ENCODE results near the gene C20orf204. TPM values are rescaled to one million over a fixed set of nuclear protein-coding genes. Genes with fewer than 3 reads are reported as not detected.

Gene C20orf204
- total RNA-seq, 1 donor from 2014 or later = 2.2 TPM

Other genes with a start within 250 kb of the C20orf204 start
- gene ZBTB46, start 204.9 kb upstream of the C20orf204 start, total RNA-seq = 0.46 and 0.49 TPM in 2 replicates
- not detected in 2 replicates for gene ABHD16B, start 174.7 kb upstream of the C20orf204 start, total RNA-seq
- gene TPD52L2, start 170.9 kb upstream of the C20orf204 start, total RNA-seq = 36.7 and 38.8 TPM in 2 replicates
- gene DNAJC5, start 141.1 kb upstream of the C20orf204 start, total RNA-seq = 27.5 and 28.6 TPM in 2 replicates
- gene UCKL1, start 79.8 kb upstream of the C20orf204 start, total RNA-seq = 43.6 and 49.7 TPM in 2 replicates
- gene ZNF512B, start 66.3 kb upstream of the C20orf204 start, total RNA-seq = 10.2 and 12.0 TPM in 2 replicates
- gene SAMD10, start 56.5 kb upstream of the C20orf204 start, total RNA-seq = 6.8 and 9.0 TPM in 2 replicates
- gene PRPF6, start 55.0 kb upstream of the C20orf204 start, total RNA-seq = 75.7 and 75.8 TPM in 2 replicates
- gene SOX18, start 13.5 kb downstream of the C20orf204 start, total RNA-seq = not detected in 2 replicates
- gene TCEA2, start 27.0 kb downstream of the C20orf204 start, total RNA-seq = 20.3 and 20.7 TPM in 2 replicates
- 45.0 and 53.4 TPM in 2 replicates for gene RGS19, start 43.3 kb downstream of the C20orf204 start, total RNA-seq
- 1.3 and 1.4 TPM in 2 replicates for gene OPRL1, start 43.9 kb downstream of the C20orf204 start, total RNA-seq
- 0.31 TPM in 1 of 2 replicates, not detected in the other for gene LKAAEAR1, start 48.2 kb downstream of the C20orf204 start, total RNA-seq
- not detected in 2 replicates for gene NPBWR2, start 71.4 kb downstream of the C20orf204 start, total RNA-seq
- gene MYT1, start 128.3 kb downstream of the C20orf204 start, total RNA-seq = 1.2 and 3.3 TPM in 2 replicates
- gene PCMTD2, start 219.6 kb downstream of the C20orf204 start, total RNA-seq = 46.7 and 53.4 TPM in 2 replicates